ENCODE data around the gene IBSP.
A peak's percentile ranks its signal among the peaks of the same experiment; 100 is the strongest.

The IBSP gene

DNA sequence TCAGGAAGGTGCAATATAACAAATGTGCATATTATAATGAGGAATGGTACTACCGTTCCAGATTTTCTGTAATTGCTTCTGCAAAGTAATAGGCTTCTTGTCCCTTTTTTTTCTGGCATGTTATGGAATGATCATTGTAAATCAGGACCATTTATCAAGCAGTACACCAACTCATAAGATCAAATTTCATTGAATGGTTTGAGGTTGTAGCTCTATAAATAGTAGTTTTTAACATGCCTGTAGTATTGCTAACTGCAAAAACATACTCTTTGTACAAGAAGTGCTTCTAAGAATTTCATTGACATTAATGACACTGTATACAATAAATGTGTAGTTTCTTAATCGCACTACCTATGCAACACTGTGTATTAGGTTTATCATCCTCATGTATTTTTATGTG is 12.6 kb downstream of the IBSP start:
- no peak for DNase-seq (ENCODE audit: low read depth)
- TF ChIP-seq, protein P1, sequence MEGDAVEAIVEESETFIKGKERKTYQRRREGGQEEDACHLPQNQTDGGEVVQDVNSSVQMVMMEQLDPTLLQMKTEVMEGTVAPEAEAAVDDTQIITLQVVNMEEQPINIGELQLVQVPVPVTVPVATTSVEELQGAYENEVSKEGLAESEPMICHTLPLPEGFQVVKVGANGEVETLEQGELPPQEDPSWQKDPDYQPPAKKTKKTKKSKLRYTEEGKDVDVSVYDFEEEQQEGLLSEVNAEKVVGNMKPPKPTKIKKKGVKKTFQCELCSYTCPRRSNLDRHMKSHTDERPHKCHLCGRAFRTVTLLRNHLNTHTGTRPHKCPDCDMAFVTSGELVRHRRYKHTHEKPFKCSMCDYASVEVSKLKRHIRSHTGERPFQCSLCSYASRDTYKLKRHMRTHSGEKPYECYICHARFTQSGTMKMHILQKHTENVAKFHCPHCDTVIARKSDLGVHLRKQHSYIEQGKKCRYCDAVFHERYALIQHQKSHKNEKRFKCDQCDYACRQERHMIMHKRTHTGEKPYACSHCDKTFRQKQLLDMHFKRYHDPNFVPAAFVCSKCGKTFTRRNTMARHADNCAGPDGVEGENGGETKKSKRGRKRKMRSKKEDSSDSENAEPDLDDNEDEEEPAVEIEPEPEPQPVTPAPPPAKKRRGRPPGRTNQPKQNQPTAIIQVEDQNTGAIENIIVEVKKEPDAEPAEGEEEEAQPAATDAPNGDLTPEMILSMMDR (IDR thresholded peaks at IDR 0.05; ENCODE audit: low read length, missing control alignments), result no peak
- no peak overlapping the region for H3K4me3 ChIP-seq (replicated peaks; ENCODE audit: low read depth, low read length)

DNA sequence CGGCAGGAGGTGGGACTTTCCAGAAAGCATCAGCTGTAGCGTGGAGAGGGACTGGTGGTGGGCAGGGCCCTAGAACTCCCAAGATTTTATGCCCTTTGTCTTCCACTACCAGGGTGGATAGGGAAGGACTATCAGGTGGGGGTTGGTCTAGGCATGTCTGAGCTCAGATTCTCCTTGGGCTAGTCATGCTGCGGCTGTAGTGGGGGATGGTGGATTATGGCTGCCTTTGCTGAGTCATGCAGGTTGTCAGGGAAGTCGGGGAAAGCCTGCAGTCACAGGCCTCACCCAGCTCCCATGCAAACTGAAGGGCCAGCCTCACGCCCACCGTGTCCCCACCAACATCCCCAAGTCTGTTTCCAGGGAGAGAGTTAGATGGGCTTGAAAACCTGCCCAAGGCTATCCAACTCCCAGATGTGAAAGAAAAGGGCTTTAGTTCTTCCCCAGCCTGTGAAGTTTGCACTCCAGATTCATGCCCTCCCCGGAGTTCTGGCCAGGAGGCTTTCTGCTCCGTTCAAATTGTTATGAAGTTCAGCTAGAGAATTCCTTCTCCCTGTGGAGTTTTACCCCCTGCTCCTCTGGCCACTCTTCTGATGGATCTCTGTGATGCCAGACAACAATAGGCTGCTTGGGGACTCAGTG is 20.0 kb downstream of the IBSP start:
- H3K4me3 ChIP-seq (replicated peaks; ENCODE audit: low read depth, low read length), result no peak overlapping the region
- TF ChIP-seq, protein P1 (IDR thresholded peaks at IDR 0.05; ENCODE audit: low read length, missing control alignments), result no peak
- peak; percentile 71 for DNase-seq (ENCODE audit: low read depth)

DNA sequence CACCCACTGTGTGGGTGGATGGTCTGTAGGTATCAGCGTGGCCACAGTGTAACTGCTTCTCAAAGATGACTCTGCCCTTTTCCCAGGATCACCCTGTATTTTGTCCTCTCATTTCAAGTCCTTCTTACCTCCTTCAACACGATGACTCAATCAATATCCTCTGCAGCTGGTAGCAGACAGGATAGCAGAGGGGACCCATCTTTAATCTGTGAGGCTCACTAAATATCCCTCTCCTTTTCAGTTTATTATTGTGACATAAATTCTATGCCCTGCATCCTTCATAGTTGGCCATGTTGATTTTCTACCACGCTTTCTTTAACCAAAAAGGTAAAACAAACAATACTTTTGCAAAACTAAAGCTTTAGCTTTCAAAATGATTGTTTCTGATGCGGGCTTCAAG is 23.8 kb downstream of the IBSP start:
- no peak overlapping the region for H3K4me3 ChIP-seq (replicated peaks; ENCODE audit: low read depth, low read length)
- DNase-seq (ENCODE audit: low read depth), result no peak
- TF ChIP-seq, protein P1 (IDR thresholded peaks at IDR 0.05; ENCODE audit: low read length, missing control alignments), result no peak

DNA sequence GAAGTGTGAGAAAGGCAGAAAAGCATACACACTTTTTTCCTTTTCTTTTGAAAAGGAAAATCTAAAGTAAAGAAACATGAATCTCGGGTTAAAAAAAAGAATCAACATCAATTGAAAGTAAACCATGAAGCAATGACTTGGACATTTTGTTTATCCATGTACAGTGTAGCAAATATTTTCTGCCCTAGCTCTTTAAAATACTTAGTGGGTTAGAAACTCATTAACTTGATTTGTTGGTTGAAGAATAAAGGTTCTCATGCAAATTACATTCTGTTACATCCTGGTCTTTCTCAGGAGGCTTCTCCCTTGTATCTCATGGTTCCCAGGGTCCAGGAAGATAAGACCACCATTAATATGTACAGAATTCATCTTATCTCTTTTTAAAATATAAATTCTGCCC is 24.4 kb downstream of the IBSP start:
- TF ChIP-seq, protein P1 (IDR thresholded peaks at IDR 0.05; ENCODE audit: low read length, missing control alignments), result no peak
- H3K4me3 ChIP-seq (replicated peaks; ENCODE audit: low read depth, low read length), result no peak overlapping the region
- DNase-seq (ENCODE audit: low read depth), result no peak

DNA sequence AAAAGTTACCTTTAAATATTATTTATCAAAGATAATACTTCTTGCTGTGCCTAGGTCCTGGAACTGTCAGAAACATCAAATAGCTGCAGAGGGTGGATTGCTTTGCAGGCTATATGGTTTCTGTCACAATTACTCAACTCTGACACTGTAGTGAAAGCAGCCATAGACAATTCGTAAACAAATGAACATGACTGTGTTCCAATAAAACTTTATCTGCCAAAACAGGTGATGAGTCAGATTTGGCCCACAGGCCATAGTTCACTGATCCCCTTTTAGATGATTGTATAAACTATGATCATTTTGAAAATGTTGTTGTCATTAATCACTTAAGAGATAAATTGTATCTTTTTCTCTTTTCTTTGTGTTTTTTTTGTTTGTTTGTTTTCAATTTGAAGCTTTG is 25.0 kb downstream of the IBSP start:
- TF ChIP-seq, protein P1 (IDR thresholded peaks at IDR 0.05; ENCODE audit: low read length, missing control alignments), result no peak
- DNase-seq (ENCODE audit: low read depth), result no peak
- no peak overlapping the region for H3K4me3 ChIP-seq (replicated peaks; ENCODE audit: low read depth, low read length)

DNA sequence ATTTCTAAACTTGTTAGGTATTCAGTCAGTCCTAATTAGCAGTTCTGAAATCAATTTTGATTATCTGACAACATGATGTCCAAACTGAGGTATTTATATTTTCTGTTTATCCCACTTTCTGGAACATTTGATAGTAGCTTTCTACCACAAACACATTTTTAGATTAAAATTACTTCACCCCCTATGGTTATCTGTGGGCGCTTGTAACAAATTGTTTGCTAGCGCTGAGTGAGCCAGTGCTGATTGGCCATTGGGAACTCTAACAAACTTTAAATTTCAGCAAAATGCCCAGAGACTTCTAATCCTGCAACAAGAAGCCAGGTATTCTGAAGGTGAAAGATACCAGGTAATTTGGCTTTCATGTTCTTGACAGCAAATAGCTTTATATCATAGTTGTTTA is 33.3 kb downstream of the IBSP start, which contains the start of gene MEPE:
Gene MEPE, plus strand, starts transcription at position 301 of the 400 bp plus-strand sequence. CDS start 1,746 bp downstream, outside the sequence.
- TF ChIP-seq, protein P1 (IDR thresholded peaks at IDR 0.05; ENCODE audit: low read length, missing control alignments), result no peak
- DNase-seq (ENCODE audit: low read depth), result no peak
- H3K4me3 ChIP-seq (replicated peaks; ENCODE audit: low read depth, low read length), result no peak within 1 kb of the TSS

DNA sequence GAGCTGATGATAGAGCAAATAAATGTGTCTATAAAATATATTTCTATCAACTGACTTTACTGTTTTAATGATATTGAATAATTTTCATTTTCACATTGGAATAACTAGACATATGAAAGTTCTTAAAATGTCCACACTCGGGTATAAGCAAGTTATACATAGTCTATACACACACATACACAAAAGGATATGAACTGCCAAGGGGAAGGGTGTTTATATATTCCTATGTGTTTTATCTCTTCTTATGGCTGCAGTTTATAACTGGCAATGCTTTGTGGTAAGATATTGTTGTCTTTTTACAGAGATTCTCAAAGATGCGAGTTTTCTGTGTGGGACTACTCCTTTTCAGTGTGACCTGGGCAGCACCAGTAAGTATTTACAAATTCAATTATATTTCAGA is 35.0 kb downstream of the IBSP start:
- no peak for DNase-seq (ENCODE audit: low read depth)
- TF ChIP-seq, protein P1 (IDR thresholded peaks at IDR 0.05; ENCODE audit: low read length, missing control alignments), result no peak
- H3K4me3 ChIP-seq (replicated peaks; ENCODE audit: low read depth, low read length), result no peak overlapping the region
